ENCODE data around the gene SHB. TPM values are rescaled to one million over a fixed set of nuclear protein-coding genes. Genes with fewer than 3 reads are reported as not detected.

SHB gene
- total RNA-seq, 4 donors from 2014 or later = 27.6 to 42.6 (median 34.5) TPM

- H3K4me3 ChIP-seq (ENCODE audit: low read depth, poor library complexity, severe bottlenecking) = no peak overlapping the region
- intact Hi-C loops (cut with DNase I; ENCODE audit: low total_unique reads) = no loop called here
- WGBS, 2 donors = 81 to 92% methylated on average over 2 of the region's 2 CpGs
- no peak for DNase-seq (ENCODE audit: low spot score in 2 of 2)
- TF ChIP-seq CTCF (IDR thresholded peaks at IDR 0.05) = no peak
- TF ChIP-seq POLR2A (IDR thresholded peaks at IDR 0.05) = no peak
Observed at GRCh38 chr9:38044706-38045105, 24.3 kb downstream of the SHB start.

GRCh38 chr9:38043931-38044623 lies 24.9 kb downstream of the SHB start:
- 30 to 52% methylated on average over 9 of the region's 9 CpGs for WGBS, 2 donors
- DNase-seq (ENCODE audit: low spot score in 2 of 2) = no peak
- no peak overlapping the region for H3K4me3 ChIP-seq (ENCODE audit: low read depth, poor library complexity, severe bottlenecking)
- TF ChIP-seq CTCF (IDR thresholded peaks at IDR 0.05) = no peak
- intact Hi-C loops (cut with DNase I; ENCODE audit: low total_unique reads) = no loop called here

- H3K4me3 ChIP-seq (ENCODE audit: low read depth, poor library complexity, severe bottlenecking) = no peak overlapping the region
- TF ChIP-seq CTCF (IDR thresholded peaks at IDR 0.05) = no peak
- no peak for TF ChIP-seq POLR2A (IDR thresholded peaks at IDR 0.05)
- intact Hi-C loops (cut with DNase I; ENCODE audit: low total_unique reads) = no loop called here
- DNase-seq (ENCODE audit: low spot score in 2 of 2) = no peak
- WGBS, 2 donors = 61 to 68% methylated on average over 5 to 8 of the region's 8 CpGs
Observed at GRCh38 chr9:38042626-38043357, 26.2 kb downstream of the SHB start.

GRCh38 chr9:38041564-38042243 lies 27.3 kb downstream of the SHB start:
- intact Hi-C loops (cut with DNase I; ENCODE audit: low total_unique reads) = no loop called here
- DNase-seq (ENCODE audit: low spot score in 2 of 2) = no peak
- TF ChIP-seq CTCF (IDR thresholded peaks at IDR 0.05) = no peak
- no peak for TF ChIP-seq POLR2A (IDR thresholded peaks at IDR 0.05)
- no peak overlapping the region for H3K4me3 ChIP-seq (ENCODE audit: low read depth, poor library complexity, severe bottlenecking)
- whole genome bisulfite sequencing, 2 donors = 36 to 38% methylated on average over 21 of the region's 21 CpGs

GRCh38 chr9:38039907-38040682 lies 28.9 kb downstream of the SHB start:
- intact Hi-C loops (cut with DNase I; ENCODE audit: low total_unique reads) = no loop called here
- no peak for DNase-seq (ENCODE audit: low spot score in 2 of 2)
- 91 to 92% methylated on average over 21 of the region's 21 CpGs for WGBS, 2 donors
- TF ChIP-seq CTCF (IDR thresholded peaks at IDR 0.05) (no peak), POLR2A (IDR thresholded peaks at IDR 0.05) (no peak)
- H3K4me3 ChIP-seq (ENCODE audit: low read depth, poor library complexity, severe bottlenecking) = no peak overlapping the region

Measured in lower leg skin (tissue), 4 donors.